NCI-H128 (cell line): ENCODE results near the gene OR11A1.

Experiments
- DNase-seq: peaks from one replicate; lab custom pipeline; 2025; ENCODE audit not compliant: unreplicated experiment; lab: John Stamatoyannopoulos, UW

Gene OR11A1

GRCh38 chr6:29456971-29457370, at the start of gene OR11A1, which contains the start of gene OR2H1:
OR11A1 (minus strand) TSS chr6:29457071; CDS start chr6:29427641, 29,430 bp downstream.
OR2H1 (plus strand) TSS chr6:29457155; CDS start chr6:29461770, 4,615 bp downstream.
- DNase-seq, result no peak

- no peak for DNase-seq
These were observed 49.7 kb upstream of the OR11A1 start for GRCh38 chr6:29506446-29507067.

- no peak for DNase-seq
These were observed 48.9 kb upstream of the OR11A1 start for GRCh38 chr6:29505808-29506207.

GRCh38 chr6:29504961-29505360, 48.1 kb upstream of the OR11A1 start:
- DNase-seq, result no peak

GRCh38 chr6:29502597-29502996, 45.7 kb upstream of the OR11A1 start:
- DNase-seq, result no peak

- DNase-seq, result no peak
These were observed 45.3 kb upstream of the OR11A1 start for GRCh38 chr6:29502181-29502580.

- DNase-seq, result no peak
These were observed 44.2 kb upstream of the OR11A1 start for GRCh38 chr6:29501106-29501505.

GRCh38 chr6:29500594-29500993, 43.7 kb upstream of the OR11A1 start:
- DNase-seq, result no peak

GRCh38 chr6:29499704-29500103, 42.8 kb upstream of the OR11A1 start:
- no peak for DNase-seq

GRCh38 chr6:29496961-29497360, 40.1 kb upstream of the OR11A1 start:
- no peak for DNase-seq

- DNase-seq, result no peak
These were observed 38.7 kb upstream of the OR11A1 start for GRCh38 chr6:29495571-29495970.

GRCh38 chr6:29494131-29494530, 37.3 kb upstream of the OR11A1 start:
- no peak for DNase-seq

GRCh38 chr6:29493261-29493660, 36.4 kb upstream of the OR11A1 start:
- DNase-seq, result no peak

GRCh38 chr6:29491574-29491973, 34.7 kb upstream of the OR11A1 start:
- no peak for DNase-seq

GRCh38 chr6:29490552-29490951, 33.7 kb upstream of the OR11A1 start:
- DNase-seq, result no peak

- no peak for DNase-seq
These were observed 33.2 kb upstream of the OR11A1 start for GRCh38 chr6:29490055-29490454.

GRCh38 chr6:29489286-29489685, 32.4 kb upstream of the OR11A1 start:
- DNase-seq, result no peak

- DNase-seq, result no peak
These were observed 32.0 kb upstream of the OR11A1 start for GRCh38 chr6:29488874-29489273.

- no peak for DNase-seq
These were observed 30.8 kb upstream of the OR11A1 start, which contains the start of gene MAS1L for GRCh38 chr6:29487660-29488059. MAS1L (minus strand) TSS chr6:29487956; CDS start chr6:29487902, 54 bp downstream.

GRCh38 chr6:29487131-29487530, 30.3 kb upstream of the OR11A1 start:
- no peak for DNase-seq

GRCh38 chr6:29486577-29486976, 29.7 kb upstream of the OR11A1 start:
- DNase-seq, result no peak

GRCh38 chr6:29483735-29484134, 26.9 kb upstream of the OR11A1 start:
- no peak for DNase-seq

GRCh38 chr6:29483186-29483585, 26.3 kb upstream of the OR11A1 start:
- DNase-seq, result no peak
